ENCODE measurements around the gene ERVH48-1.

The ERVH48-1 gene

GRCh38 chr21:42973991-42974831 lies 48.8 kb upstream of the ERVH48-1 start, which contains the start of gene PKNOX1 (continued):
- no peak for TF ChIP-seq PRDM6 (tag by site-specific recombination; IDR thresholded peaks at IDR 0.05)
- no peak for TF ChIP-seq ZNF621 (tag by site-specific recombination; IDR thresholded peaks at IDR 0.05)
- TF ChIP-seq ZBTB7A (tag by site-specific recombination; IDR thresholded peaks at IDR 0.05; ENCODE audit: low read depth), result peak; percentile 87; the same call in 1 of the 2 replicates
- no peak for TF ChIP-seq ZNF549 (tag by site-specific recombination; IDR thresholded peaks at IDR 0.05)
- TF ChIP-seq ZNF707 (tag by site-specific recombination; IDR thresholded peaks at IDR 0.05), result no peak
- TF ChIP-seq GFI1B (tag by site-specific recombination; IDR thresholded peaks at IDR 0.05), result no peak
- TF ChIP-seq BCL6B (tag by site-specific recombination; IDR thresholded peaks at IDR 0.05), result no peak
- peak; percentile 74 for TF ChIP-seq ZNF341 (tag by site-specific recombination; IDR thresholded peaks at IDR 0.05; ENCODE audit: low read depth)
- peak; percentile 88 for TF ChIP-seq KLF16 (tag by site-specific recombination; IDR thresholded peaks at IDR 0.05)
- peak; percentile 93 for TF ChIP-seq ZNF639 (tag by site-specific recombination; IDR thresholded peaks at IDR 0.05)
- peak; percentile 97 for TF ChIP-seq SCRT1 (tag by site-specific recombination; IDR thresholded peaks at IDR 0.05; ENCODE audit: borderline replicate concordance)
- peak; percentile 85; the same call in 1 of the 2 replicates for TF ChIP-seq REPIN1 (tag by site-specific recombination; IDR thresholded peaks at IDR 0.05; ENCODE audit: low read depth)
- peak; percentile 98; the same call in 1 of the 2 replicates for TF ChIP-seq SCRT2 (tag by site-specific recombination; IDR thresholded peaks at IDR 0.05)
- no peak for TF ChIP-seq ZNF792 (tag by site-specific recombination; IDR thresholded peaks at IDR 0.05)
- TF ChIP-seq ZFHX2 (tag by site-specific recombination; conservative IDR thresholded peaks at IDR 0.05), result peak; percentile 72
- no peak for TF ChIP-seq HOXC10 (CRISPR knock-in tag; IDR thresholded peaks at IDR 0.05)
- TF ChIP-seq ZNF548 (tag by site-specific recombination; IDR thresholded peaks at IDR 0.05), result no peak
- TF ChIP-seq ZNF335 (tag by site-specific recombination; conservative IDR thresholded peaks at IDR 0.05), result peak; percentile 90
- no peak; the same call in 1 of the 2 replicates for TF ChIP-seq ZNF580 (tag by site-specific recombination; IDR thresholded peaks at IDR 0.05)
- peak; percentile 88 for TF ChIP-seq ZNF394 (tag by site-specific recombination; IDR thresholded peaks at IDR 0.05; ENCODE audit: borderline replicate concordance)
- TF ChIP-seq ZFP3 (tag by site-specific recombination; IDR thresholded peaks at IDR 0.05; ENCODE audit: low read depth), result no peak
- TF ChIP-seq FEZF1 (tag by site-specific recombination; IDR thresholded peaks at IDR 0.05), result no peak
- peak; percentile 50; the same call in 1 of the 2 replicates for TF ChIP-seq OSR2 (tag by site-specific recombination; IDR thresholded peaks at IDR 0.05)
- peak; percentile 51; the same call in 1 of the 2 replicates for TF ChIP-seq MEIS1 (CRISPR knock-in tag; IDR thresholded peaks at IDR 0.05; ENCODE audit: borderline replicate concordance)
- no peak for TF ChIP-seq ZBTB49 (tag by site-specific recombination; IDR thresholded peaks at IDR 0.05; ENCODE audit: low read depth)
- TF ChIP-seq ZNF585B (tag by site-specific recombination; IDR thresholded peaks at IDR 0.05), result no peak
- no peak for TF ChIP-seq AEBP2 (tag by site-specific recombination; IDR thresholded peaks at IDR 0.05; ENCODE audit: borderline replicate concordance)

All from HEK293 (cell line).